ENCODE results near the gene SLC38A8.

SLC38A8 gene

DNA sequence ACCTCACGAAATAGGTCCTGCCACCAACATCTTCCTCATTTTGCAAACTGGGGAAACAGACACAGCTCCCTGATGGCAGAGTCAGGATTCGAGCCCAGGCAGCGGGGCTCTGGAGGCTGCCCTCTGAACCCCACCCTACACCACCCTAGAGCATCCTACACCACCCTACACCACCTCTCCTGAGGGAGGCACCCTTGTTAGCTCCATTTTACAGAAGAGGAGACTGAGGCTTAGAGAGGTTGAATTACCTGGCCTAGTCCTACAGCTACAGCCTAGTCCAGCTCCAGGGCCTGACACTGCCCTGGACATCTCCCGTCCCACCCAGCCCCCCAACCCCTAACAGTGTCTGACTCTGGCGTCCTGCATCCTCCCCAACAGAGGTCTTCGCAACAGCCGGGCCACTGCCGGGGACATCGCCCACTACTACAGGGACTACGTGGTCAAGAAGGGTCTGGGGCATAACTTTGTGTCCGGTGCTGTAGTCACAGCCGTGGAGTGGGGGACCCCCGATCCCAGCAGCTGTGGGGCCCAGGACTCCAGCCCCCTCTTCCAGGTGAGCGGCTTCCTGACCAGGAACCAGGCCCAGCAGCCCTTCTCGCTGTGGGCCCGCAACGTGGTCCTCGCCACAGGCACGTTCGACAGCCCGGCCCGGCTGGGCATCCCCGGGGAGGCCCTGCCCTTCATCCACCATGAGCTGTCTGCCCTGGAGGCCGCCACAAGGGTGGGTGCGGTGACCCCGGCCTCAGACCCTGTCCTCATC, 77.7 kb downstream of the SLC38A8 start:
- H4K20me1 ChIP-seq (ENCODE audit: insufficient read depth, low read length, poor library complexity, severe bottlenecking), result no peaks in the 10 kb centered on the region
- H3K9me3 ChIP-seq (ENCODE audit: insufficient read depth, low read depth, low read length), result no peaks in the 10 kb centered on the region
- no peak overlapping the region for H2AFZ ChIP-seq (ENCODE audit: low read length)
- H3K36me3 ChIP-seq (ENCODE audit: insufficient read depth, low read length), result no peaks in the 10 kb centered on the region
- no peaks in the 10 kb centered on the region for H3K27me3 ChIP-seq (ENCODE audit: insufficient read depth, low read length, poor library complexity, severe bottlenecking)
- H3K9ac ChIP-seq (ENCODE audit: low read depth, low read length, poor library complexity, severe bottlenecking), result no peak overlapping the region
- no peak overlapping the region for H3K4me3 ChIP-seq (ENCODE audit: low read length, poor library complexity, severe bottlenecking)
- H3K4me1 ChIP-seq (ENCODE audit: insufficient read depth, low read length, poor library complexity, severe bottlenecking), result no peaks in the 10 kb centered on the region
- no peaks in the 10 kb centered on the region for H3F3A ChIP-seq (ENCODE audit: low read depth)
- TF ChIP-seq, protein P1, sequence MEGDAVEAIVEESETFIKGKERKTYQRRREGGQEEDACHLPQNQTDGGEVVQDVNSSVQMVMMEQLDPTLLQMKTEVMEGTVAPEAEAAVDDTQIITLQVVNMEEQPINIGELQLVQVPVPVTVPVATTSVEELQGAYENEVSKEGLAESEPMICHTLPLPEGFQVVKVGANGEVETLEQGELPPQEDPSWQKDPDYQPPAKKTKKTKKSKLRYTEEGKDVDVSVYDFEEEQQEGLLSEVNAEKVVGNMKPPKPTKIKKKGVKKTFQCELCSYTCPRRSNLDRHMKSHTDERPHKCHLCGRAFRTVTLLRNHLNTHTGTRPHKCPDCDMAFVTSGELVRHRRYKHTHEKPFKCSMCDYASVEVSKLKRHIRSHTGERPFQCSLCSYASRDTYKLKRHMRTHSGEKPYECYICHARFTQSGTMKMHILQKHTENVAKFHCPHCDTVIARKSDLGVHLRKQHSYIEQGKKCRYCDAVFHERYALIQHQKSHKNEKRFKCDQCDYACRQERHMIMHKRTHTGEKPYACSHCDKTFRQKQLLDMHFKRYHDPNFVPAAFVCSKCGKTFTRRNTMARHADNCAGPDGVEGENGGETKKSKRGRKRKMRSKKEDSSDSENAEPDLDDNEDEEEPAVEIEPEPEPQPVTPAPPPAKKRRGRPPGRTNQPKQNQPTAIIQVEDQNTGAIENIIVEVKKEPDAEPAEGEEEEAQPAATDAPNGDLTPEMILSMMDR (conservative IDR thresholded peaks at IDR 0.05; ENCODE audit: low read length), result no peak
- no peak for TF ChIP-seq EZH2phosphoT487 (IDR thresholded peaks at IDR 0.05; ENCODE audit: borderline replicate concordance)
- no peaks in the 10 kb centered on the region for H3K79me2 ChIP-seq (ENCODE audit: insufficient read depth, low read length)
- H3K9me2 ChIP-seq (replicated peaks; ENCODE audit: low read depth, low read length), result no peaks in the 10 kb centered on the region
- H3K4me2 ChIP-seq (ENCODE audit: low read depth, low read length, poor library complexity, severe bottlenecking), result no peak overlapping the region

DNA sequence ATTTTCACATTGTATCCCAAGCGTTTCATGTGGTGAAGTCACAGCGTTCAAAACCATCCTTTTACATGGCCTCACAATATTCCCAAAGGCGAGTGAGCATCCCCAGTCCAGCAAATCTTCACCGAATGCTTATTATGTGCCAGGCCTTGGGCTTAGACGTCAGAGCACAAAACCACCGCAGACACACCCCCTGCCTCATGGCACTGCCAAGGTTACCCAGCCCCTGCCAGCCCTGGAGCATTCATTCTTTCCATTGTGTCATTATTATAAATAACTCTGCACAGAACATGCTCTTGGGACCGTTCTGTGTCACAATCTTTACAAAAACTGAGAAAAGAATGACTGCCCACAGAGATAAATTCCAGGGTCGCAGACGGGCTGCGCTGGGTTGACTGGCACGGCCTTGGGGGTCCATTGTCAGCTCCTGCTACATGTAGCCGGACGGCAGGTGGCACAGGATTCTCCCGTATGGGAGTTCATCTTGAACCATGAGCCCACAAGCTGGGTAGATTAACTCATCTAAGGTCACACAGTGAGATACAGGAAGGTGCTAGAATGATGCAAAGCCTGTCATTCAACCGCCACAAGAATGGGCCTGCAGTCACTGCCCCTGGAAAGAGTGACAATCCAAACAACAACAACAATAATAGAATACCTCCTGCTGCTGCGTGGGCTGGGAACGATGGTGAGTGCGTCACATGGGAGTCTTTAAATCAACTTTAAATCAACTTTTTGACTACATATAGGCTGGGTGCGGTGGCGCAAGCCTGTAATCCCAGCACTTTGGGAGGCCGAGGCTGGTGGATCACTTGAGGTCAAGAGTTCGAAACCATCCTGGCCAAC, 79.1 kb downstream of the SLC38A8 start:
- H3F3A ChIP-seq (ENCODE audit: low read depth), result no peaks in the 10 kb centered on the region

DNA sequence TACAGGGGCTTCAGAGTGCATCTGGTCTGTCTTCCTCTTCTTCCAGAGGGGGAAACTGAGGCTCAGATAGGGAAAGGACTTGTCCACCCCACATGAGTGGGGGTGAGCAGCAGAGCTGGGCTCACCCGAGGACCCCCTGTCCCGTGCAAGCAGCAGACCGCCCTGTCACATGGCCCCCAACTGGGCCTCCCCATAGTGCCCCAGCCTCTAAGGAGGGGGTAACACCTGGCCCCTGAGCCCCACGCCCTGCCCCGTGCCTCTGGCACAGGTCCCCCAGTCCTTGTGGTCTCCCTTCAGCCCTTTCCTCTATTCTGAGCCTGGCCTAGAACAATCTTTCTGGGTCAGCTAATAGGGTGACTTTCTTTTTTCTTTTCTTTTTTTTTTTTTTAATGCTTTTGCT, 81.0 kb downstream of the SLC38A8 start:
- Histone ChIP-seq H3K9me2 (replicated peaks; ENCODE audit: low read depth, low read length) (no peaks in the 10 kb centered on the region), H3K27me3 (ENCODE audit: insufficient read depth, low read length, poor library complexity, severe bottlenecking) (no peaks in the 10 kb centered on the region), H3K79me2 (ENCODE audit: insufficient read depth, low read length) (no peaks in the 10 kb centered on the region), H4K20me1 (ENCODE audit: insufficient read depth, low read length, poor library complexity, severe bottlenecking) (no peaks in the 10 kb centered on the region), H2AFZ (ENCODE audit: low read length) (no peak overlapping the region), H3K4me1 (ENCODE audit: insufficient read depth, low read length, poor library complexity, severe bottlenecking) (no peaks in the 10 kb centered on the region), H3K4me2 (ENCODE audit: low read depth, low read length, poor library complexity, severe bottlenecking) (no peak overlapping the region), H3K36me3 (ENCODE audit: insufficient read depth, low read length) (no peaks in the 10 kb centered on the region), H3F3A (ENCODE audit: low read depth) (no peaks in the 10 kb centered on the region), H3K9ac (ENCODE audit: low read depth, low read length, poor library complexity, severe bottlenecking) (no peak overlapping the region), H3K4me3 (ENCODE audit: low read length, poor library complexity, severe bottlenecking) (no peak overlapping the region), H3K9me3 (ENCODE audit: insufficient read depth, low read depth, low read length) (no peaks in the 10 kb centered on the region)
- TF ChIP-seq EZH2phosphoT487 (IDR thresholded peaks at IDR 0.05; ENCODE audit: borderline replicate concordance), result no peak
- TF ChIP-seq, protein P1 (conservative IDR thresholded peaks at IDR 0.05; ENCODE audit: low read length), result no peak

More for the DNA sequence above, 79.1 kb downstream of the SLC38A8 start:
- Histone ChIP-seq H4K20me1 (ENCODE audit: insufficient read depth, low read length, poor library complexity, severe bottlenecking) (no peaks in the 10 kb centered on the region), H3K9me3 (ENCODE audit: insufficient read depth, low read depth, low read length) (no peaks in the 10 kb centered on the region), H3K4me1 (ENCODE audit: insufficient read depth, low read length, poor library complexity, severe bottlenecking) (no peaks in the 10 kb centered on the region), H3K27me3 (ENCODE audit: insufficient read depth, low read length, poor library complexity, severe bottlenecking) (no peaks in the 10 kb centered on the region), H3K9me2 (replicated peaks; ENCODE audit: low read depth, low read length) (no peaks in the 10 kb centered on the region), H3K9ac (ENCODE audit: low read depth, low read length, poor library complexity, severe bottlenecking) (no peak overlapping the region), H2AFZ (ENCODE audit: low read length) (no peak overlapping the region), H3K36me3 (ENCODE audit: insufficient read depth, low read length) (no peaks in the 10 kb centered on the region), H3K79me2 (ENCODE audit: insufficient read depth, low read length) (no peaks in the 10 kb centered on the region), H3K4me2 (ENCODE audit: low read depth, low read length, poor library complexity, severe bottlenecking) (no peak overlapping the region), H3K4me3 (ENCODE audit: low read length, poor library complexity, severe bottlenecking) (no peak overlapping the region)
- no peak for TF ChIP-seq EZH2phosphoT487 (IDR thresholded peaks at IDR 0.05; ENCODE audit: borderline replicate concordance)
- TF ChIP-seq, protein P1 (conservative IDR thresholded peaks at IDR 0.05; ENCODE audit: low read length), result no peak
